GM18951 (cell line): Measurements from ENCODE around the gene SUMO2.

Experiments
- POLR2A ChIP-seq: IDR thresholded peaks from 4 replicates; pipeline ENCODE4 v1.6.1; 2011; ENCODE audit warnings: mild to moderate bottlenecking; ENCODE audit not compliant: insufficient read length, insufficient read depth; ENCODE audit errors: extremely low read depth
- in situ Hi-C: fragments of 300-500 bp; cut with MboI; formaldehyde crosslinking; loops from one replicate; pipeline ENCODE4 v1.12.0; 2022; ENCODE audit warnings: low sequenced_read_pairs, mixed read lengths, inconsistent platforms; ENCODE audit not compliant: unreplicated experiment

The SUMO2 gene

GRCh38 chr17:75205037-75205792 is 22.5 kb upstream of the SUMO2 start, which contains the start of gene NUP85:
NUP85 (plus strand) TSS chr17:75205679; CDS start chr17:75205762, 83 bp downstream.
- in situ Hi-C loops, result no loop called here
- peak; percentile 91 for TF ChIP-seq POLR2A

GRCh38 chr17:75199886-75200618 is 17.3 kb upstream of the SUMO2 start:
- no peak for TF ChIP-seq POLR2A
- in situ Hi-C loops, result no loop called here

GRCh38 chr17:75194879-75195278 is 12.1 kb upstream of the SUMO2 start:
- TF ChIP-seq POLR2A, result no peak
- in situ Hi-C loops, result no loop called here

- TF ChIP-seq POLR2A, result no peak
- in situ Hi-C loops, result no loop called here
Observed at GRCh38 chr17:75191584-75191983, 8.8 kb upstream of the SUMO2 start.

GRCh38 chr17:75188614-75189013 is 5.9 kb upstream of the SUMO2 start:
- in situ Hi-C loops, result no loop called here
- TF ChIP-seq POLR2A, result no peak

GRCh38 chr17:75183999-75184884 is 1.5 kb upstream of the SUMO2 start:
- no peak for TF ChIP-seq POLR2A
- in situ Hi-C loops, result no loop called here

- in situ Hi-C loops, result no loop called here
- TF ChIP-seq POLR2A, result no peak
Observed at GRCh38 chr17:75182319-75182568, 515 bp downstream of the SUMO2 start.

GRCh38 chr17:75181608-75182318 is 996 bp downstream of the SUMO2 start:
- TF ChIP-seq POLR2A, result no peak
- in situ Hi-C loops, result no loop called here

- TF ChIP-seq POLR2A, result no peak
- in situ Hi-C loops, result no loop called here
Observed at GRCh38 chr17:75181110-75181509, 1.6 kb downstream of the SUMO2 start.

GRCh38 chr17:75178453-75178852 is 4.3 kb downstream of the SUMO2 start:
- no peak for TF ChIP-seq POLR2A
- in situ Hi-C loops, result no loop called here

- in situ Hi-C loops, result no loop called here
- no peak for TF ChIP-seq POLR2A
Observed at GRCh38 chr17:75176625-75177024, 6.1 kb downstream of the SUMO2 start.

GRCh38 chr17:75174996-75175395 is 7.8 kb downstream of the SUMO2 start:
- in situ Hi-C loops, result no loop called here

GRCh38 chr17:75173526-75173925 is 9.2 kb downstream of the SUMO2 start:
- TF ChIP-seq POLR2A, result no peak
- in situ Hi-C loops, result no loop called here

More at GRCh38 chr17:75174996-75175395, 7.8 kb downstream of the SUMO2 start:
- TF ChIP-seq POLR2A, result no peak
